HG03095 (cell line): Measurements from ENCODE around the gene C4BPA.

Source experiments
- ATAC-seq: cut with Tn5 transposase; IDR thresholded peaks from one replicate; pipeline ENCODE4 v1.9.1; 2021; ENCODE audit warnings: moderate library complexity; ENCODE audit not compliant: unreplicated experiment

The C4BPA gene

GRCh38 chr1:207103892-207104373, at the start of gene C4BPA:
C4BPA (plus strand) TSS chr1:207104233; CDS start chr1:207113026, 8,793 bp downstream.
- no peak for ATAC-seq

DNA sequence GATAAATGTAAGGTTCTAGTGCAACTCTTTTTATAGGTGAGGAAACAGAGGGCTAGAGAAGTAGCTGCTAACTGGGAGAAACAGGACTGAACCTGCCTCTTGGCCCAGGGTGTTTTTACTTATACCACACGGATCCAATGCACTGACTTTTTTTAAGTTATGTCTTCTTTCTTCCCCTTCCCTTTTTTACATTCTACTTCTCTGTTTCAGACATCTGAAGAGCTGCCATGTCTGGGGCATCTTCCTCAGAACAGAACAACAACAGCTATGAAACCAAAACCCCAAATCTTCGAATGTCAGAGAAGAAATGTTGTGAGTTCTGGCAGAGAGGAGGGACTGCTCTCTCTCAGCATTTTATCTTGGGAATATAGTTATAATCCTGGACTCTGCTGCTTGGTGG, 49.5 kb upstream of the C4BPA start:
- ATAC-seq = no peak

- ATAC-seq = no peak
These were observed 48.5 kb upstream of the C4BPA start for GRCh38 chr1:207055386-207056001.

DNA sequence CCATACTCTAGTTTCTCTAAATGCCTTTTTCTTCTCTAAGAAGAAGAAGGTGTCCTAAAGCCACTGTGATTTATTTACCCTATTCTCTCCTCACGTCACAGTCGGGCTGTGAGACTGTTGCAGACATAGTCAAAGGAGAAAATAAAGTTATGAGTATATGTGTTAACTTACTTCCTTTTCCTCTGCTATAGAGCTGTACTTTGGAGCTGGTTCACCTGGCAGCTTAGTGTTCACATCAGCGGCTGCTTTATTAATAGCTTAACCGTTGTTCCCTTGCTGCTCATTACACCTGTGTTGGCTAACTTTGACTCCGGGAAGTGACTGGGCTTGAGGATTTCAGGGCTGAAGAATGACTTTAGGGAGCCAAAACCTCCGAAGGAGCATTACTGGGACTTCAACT, 47.4 kb upstream of the C4BPA start:
- ATAC-seq = no peak

DNA sequence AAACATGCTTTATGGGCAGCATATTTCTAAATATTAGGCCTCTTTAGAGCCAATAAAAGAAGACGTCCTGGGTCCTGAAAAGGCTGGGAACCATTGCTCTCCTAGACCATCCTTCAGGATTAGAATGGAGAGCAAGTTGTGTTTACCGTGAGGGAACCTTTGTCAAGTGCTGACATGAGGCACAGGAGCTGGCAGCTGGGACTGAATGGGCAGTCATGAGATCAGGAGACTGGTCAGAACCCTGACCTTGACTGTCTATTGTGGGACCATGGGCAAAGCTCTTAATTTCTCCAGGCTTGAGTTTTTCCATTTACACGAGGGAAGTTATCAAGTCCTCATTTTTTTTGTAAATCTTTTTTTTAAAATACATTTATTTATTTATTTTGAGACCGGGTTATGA, 45.8 kb upstream of the C4BPA start:
- ATAC-seq = no peak

DNA sequence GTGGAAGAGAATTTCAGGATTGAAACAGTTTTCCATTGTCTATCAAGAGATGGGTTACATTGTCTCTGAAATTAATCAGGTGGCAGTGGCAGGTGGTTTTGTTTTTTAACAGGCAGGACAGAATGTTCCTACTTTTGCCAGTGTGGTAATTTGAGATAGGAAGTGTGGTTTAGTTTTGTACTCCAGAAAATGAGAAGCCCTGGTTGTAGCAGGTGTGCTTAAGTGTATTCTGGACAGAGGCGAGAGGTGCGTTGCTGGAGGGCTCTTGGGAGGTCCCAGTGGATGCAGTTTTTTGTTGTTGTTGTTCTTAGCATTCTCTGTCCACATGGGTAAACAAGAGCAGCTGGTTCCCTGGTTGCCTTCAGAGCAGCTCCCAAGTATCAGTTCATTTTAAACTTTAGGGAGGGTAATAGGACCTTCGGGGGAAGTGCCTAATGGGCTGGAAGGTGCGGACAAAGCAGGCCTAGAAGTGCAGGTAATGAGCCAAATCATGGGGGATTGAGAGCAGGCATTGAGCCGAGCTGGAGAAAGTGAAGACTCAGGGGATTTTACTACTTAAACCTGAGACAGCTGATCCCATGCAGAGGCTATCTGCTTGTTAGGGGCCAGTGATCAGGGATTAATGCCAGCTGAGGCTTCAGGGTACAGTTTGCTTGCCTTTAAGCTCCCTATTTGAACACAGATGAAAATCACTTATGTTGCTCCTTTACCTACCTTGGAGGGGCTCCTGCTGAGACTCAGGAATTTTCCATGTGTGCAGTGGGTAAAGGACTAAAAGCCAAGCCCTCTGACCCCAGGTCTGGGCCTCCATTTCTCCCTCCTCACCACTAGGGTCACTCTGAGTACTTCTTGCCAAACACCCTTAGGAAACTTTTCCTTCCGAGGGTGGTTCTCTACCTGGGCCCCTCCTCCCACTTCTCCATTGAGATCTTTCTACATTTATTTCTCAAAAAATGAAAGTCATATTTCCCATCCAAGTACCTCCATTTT, 44.9 kb upstream of the C4BPA start:
- no peak for ATAC-seq

GRCh38 chr1:207059881-207060280, 44.2 kb upstream of the C4BPA start:
- ATAC-seq = no peak

GRCh38 chr1:207060596-207060995, 43.4 kb upstream of the C4BPA start:
- ATAC-seq = no peak

DNA sequence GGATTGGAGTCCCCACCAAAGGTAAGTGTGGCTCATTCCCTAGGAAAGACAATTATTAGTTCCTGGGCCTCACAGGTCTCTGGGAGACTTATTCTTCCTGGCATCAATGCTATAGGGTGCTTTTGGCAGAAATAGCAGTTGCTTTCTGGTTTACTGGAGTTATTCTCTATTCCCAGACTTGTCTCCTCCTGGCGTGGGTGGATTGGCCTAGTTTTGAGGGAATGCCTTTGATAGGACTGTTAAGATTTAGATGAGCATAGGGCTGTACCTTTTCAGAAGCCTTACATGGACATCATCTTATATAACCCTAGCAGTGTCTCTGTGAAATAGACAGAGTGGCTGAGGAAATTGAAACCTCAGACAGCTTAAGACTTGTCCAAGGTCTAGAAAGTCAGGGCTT, 42.0 kb upstream of the C4BPA start:
- ATAC-seq = no peak

DNA sequence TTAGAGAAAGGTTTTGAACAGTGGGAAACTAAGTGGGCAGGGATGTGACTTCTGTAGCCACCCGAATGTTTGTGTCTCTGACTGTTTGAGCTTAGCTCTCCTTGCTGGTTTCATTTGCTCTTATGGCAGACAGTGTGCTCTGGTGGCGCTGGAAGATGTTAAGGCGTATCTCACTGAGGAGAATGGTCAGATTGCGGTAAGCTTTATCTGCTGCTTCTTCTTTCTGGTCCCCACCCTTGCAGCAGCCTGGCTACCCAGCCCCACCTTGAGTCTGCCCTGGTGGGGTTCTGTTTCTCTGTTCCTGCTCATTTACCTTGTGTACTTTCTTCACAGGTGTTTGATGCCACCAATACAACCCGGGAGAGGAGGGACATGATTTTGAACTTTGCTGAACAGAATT, 41.0 kb upstream of the C4BPA start:
- no peak for ATAC-seq

DNA sequence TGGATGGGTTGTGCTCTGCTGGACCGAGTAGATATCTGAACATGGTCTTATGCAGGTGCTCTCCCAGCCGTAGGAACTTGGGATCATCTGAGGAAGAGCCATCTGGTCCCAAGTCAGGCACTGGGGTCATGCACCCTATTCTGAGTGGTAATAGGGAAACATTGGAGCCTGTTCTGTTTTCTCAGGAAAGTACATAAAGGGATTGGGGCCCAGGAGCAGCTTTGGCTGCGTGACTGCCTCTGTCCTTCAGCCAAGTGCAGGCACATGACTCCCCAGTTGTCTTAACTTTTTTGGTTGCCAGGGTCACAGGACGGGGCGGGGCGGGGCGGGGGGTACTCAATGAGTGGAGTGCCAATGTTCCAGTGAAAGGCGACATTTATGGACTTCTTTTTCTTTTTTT, 39.5 kb upstream of the C4BPA start:
- no peak for ATAC-seq

DNA sequence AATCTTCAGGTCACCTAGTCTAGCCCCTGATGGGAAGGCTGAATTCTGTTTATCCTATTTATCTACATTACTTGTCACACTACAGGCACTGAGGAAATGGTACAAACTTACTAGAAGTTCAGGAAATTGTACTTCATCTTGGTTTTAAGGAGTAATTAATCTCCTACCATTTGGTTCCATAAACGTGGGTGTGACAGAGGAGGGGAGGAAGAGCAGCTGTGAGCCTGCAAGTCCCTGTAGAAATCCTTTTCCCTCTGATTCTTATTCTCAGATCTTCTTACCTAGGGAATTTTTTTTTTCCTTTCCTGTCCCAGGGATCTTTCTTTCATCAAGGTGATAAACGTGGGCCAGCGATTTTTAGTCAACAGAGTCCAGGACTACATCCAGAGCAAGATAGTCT, 36.8 kb upstream of the C4BPA start:
- no peak for ATAC-seq

DNA sequence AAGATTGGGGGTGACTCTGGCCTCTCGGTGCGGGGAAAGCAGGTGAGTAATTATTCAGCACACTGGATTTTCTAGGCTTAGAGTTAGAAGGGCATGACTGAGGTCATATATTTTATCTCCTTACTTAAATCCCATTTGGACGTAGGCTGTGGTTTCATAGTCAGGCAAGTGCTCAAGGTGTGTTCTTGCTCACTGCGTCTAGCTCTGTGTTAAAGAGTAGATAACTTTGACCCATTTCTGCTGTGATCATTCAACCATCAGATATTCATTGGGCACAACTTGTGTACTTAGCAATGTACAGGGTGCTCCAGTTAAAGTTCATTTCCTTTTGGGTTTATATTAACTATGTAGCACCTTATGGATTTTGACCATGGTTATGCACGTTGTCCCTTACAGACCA, 36.4 kb upstream of the C4BPA start:
- ATAC-seq = no peak

DNA sequence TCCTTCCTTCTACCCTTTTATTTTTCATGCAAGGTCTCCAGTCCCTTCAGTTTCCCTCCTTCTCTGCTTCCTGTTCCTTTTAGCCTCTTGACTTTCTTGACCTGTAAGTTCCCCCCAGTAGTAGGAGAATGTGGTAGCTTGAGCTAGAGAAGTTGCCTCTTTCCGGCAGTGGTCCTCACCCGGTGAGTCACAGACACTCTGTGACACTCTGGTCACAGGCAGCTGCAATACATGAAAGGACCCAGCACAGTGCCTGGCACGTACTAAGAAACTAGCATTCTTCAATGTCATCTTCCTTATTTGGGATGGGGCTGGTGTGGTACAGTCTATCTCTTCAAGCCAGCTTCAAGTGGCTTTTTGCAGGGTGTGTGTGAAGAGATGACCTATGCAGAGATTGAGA, 35.0 kb upstream of the C4BPA start:
- ATAC-seq = no peak

- ATAC-seq = no peak
These were observed 34.1 kb upstream of the C4BPA start for GRCh38 chr1:207069858-207070506.

DNA sequence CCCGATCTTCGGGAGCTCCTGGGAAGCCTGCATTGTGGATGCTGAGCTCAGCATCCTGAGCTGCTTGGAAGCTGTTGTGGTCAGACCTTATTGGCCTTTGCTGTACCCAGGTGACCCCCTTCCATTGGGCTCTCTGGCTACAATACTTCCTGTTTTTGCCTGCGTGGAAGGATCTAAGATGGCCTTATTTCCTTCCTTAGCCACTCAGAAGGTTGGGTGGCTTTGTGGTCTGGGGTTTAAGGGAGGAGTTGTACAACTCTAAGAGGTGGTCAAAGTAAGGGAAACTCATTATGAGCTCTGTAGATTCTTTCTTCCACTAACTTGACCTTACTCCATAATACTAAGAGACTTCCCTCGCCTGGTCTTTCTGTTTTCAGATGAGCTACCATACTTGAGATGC, 33.2 kb upstream of the C4BPA start:
- ATAC-seq = no peak

DNA sequence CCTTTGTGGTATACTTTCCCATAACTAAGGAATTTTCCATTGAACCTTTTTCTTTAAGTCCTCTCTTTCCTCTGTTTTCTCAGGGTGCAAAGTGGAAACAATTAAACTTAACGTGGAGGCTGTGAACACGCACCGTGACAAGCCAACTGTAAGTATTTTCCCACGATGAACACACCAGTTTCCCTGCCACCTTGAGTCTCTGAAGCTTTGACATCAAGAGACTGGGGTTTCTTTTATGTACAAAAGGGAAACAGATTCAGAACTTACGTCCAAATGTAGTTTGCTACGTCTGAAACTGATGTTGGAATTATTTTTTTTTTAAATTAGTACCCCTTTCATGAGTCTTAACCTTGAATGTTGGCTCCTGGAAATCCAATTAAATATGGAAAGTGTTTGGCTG, 32.6 kb upstream of the C4BPA start:
- ATAC-seq = no peak

DNA sequence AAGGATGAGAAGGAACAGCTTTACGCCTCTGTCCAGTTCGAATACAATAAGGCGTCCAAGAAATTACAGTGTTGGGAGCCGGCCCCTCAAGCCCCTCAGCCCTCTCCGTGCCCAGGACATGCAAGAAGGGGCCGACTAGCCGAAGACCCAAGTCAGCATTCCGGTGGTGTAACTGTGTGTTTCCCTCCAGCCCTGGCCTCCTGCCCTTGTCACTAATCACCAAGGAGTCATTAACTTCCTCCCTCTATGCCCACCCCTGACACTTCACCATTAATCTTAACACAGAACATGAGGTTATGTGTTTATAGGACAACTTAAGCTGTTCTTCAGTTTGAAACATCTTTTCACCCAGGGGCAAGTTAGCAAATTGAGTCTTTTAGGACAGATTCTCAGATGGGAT, 31.8 kb upstream of the C4BPA start:
- ATAC-seq = no peak

DNA sequence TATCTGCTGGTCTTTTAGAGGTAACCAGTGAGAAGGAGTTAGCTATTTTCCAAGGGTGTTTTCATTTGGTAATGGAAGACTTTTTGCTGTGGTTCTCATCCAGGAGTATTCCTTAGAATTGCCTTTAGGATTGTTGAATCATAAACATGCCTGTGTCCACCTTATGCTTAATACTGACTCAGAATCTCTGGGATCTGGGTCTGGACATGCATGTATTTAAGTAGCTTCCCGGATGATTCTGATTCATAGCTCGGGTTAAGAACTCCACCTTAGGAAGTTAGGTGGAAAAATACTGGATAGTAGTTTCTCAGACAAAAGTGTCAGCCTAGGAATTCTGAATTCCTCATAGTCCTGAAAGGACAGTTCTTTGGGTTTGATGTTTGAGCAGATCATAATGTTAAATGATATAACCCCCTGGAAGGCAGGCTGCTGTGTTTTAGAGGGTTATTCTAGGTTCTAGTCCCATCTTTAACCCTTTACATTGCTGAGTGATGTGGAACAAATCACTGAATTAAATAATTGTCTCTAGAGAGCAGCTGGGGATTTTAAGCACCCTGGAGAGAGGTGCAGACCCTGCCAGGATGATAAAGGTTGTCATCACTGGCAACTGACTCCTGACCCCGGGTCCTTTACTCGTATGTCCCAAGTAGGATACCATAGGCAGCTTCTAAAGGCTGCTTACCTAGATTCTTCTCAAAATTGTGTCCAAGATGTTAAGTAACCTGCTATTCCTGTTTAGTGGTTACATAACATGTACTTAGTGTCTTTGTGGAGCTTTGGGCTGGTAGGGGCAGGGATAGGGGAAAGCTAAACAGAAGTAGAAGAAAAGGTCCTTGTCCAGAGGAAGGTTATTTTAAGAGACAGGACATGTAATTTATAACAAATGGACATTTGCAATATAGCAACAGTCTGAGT, 29.9 kb upstream of the C4BPA start:
- ATAC-seq = no peak

- no peak for ATAC-seq
These were observed 27.7 kb upstream of the C4BPA start for GRCh38 chr1:207076181-207076955.
